ENCODE measurements around the gene DYNC2I2.
"Not testable (repeated sequence)": the region's sequence is repeated elsewhere in the genome, so short reads cannot be mapped to it uniquely, and the experiment has no call there.

Gene DYNC2I2

GRCh38 chr9:128615571-128615970 is 41.1 kb downstream of the DYNC2I2 start:
- DNase-seq (ENCODE audit: low read depth, low spot score) = no peak

GRCh38 chr9:128614728-128615127 is 41.9 kb downstream of the DYNC2I2 start:
- DNase-seq (ENCODE audit: low read depth, low spot score) = no peak

GRCh38 chr9:128611600-128612394 is 44.9 kb downstream of the DYNC2I2 start:
- DNase-seq (ENCODE audit: low read depth, low spot score) = no peak

GRCh38 chr9:128610897-128611296 is 45.8 kb downstream of the DYNC2I2 start:
- no peak for DNase-seq (ENCODE audit: low read depth, low spot score)

- no peak for DNase-seq (ENCODE audit: low read depth, low spot score)
Measured at GRCh38 chr9:128607642-128608350, 48.9 kb downstream of the DYNC2I2 start.

GRCh38 chr9:128603697-128604096 is 53.0 kb downstream of the DYNC2I2 start:
- no peak for DNase-seq (ENCODE audit: low read depth, low spot score)

GRCh38 chr9:128600099-128600498 is 56.5 kb downstream of the DYNC2I2 start:
- no peak for DNase-seq (ENCODE audit: low read depth, low spot score)

GRCh38 chr9:128595471-128595870 is 61.2 kb downstream of the DYNC2I2 start:
- no peak for DNase-seq (ENCODE audit: low read depth, low spot score)

- no peak for DNase-seq (ENCODE audit: low read depth, low spot score)
Measured at GRCh38 chr9:128593856-128594255, 62.8 kb downstream of the DYNC2I2 start.

GRCh38 chr9:128593039-128593438 is 63.6 kb downstream of the DYNC2I2 start:
- no peak for DNase-seq (ENCODE audit: low read depth, low spot score)

- no peak for DNase-seq (ENCODE audit: low read depth, low spot score)
Measured at GRCh38 chr9:128588581-128589233, 67.9 kb downstream of the DYNC2I2 start.

GRCh38 chr9:128587453-128587852 is 69.2 kb downstream of the DYNC2I2 start:
- DNase-seq (ENCODE audit: low read depth, low spot score) = no peak

GRCh38 chr9:128586934-128587333 is 69.7 kb downstream of the DYNC2I2 start:
- not testable (repeated sequence) for DNase-seq (ENCODE audit: low read depth, low spot score)

- not testable (repeated sequence) for DNase-seq (ENCODE audit: low read depth, low spot score)
Measured at GRCh38 chr9:128585155-128585554, 71.5 kb downstream of the DYNC2I2 start.
